HepG2 (cell line): ENCODE measurements around the gene TTC38. TPM values are rescaled to one million over a fixed set of nuclear protein-coding genes. Genes with fewer than 3 reads are reported as not detected.

Source experiments
- AHR ChIP-seq: IDR thresholded peaks from 2 replicates; pipeline ENCODE4 v1.6.1; 2018; ENCODE audit warnings: missing genetic modification reagents, missing compliant biosample characterization
- ATF6 ChIP-seq: sonication (generic); formaldehyde crosslinking; conservative IDR thresholded peaks from 2 replicates; pipeline ENCODE4 v1.4.0; 2020; ENCODE audit warnings: missing genetic modification reagents
- CEBPB ChIP-seq: IDR thresholded peaks from 2 replicates; pipeline ENCODE4 v1.6.1; 2011; ENCODE audit warnings: low read depth, low read length, improper control_type of control experiment, borderline replicate concordance
- CEBPG ChIP-seq: IDR thresholded peaks from 2 replicates; pipeline ENCODE4 v1.6.1; 2016
- EP300 ChIP-seq, 3 experiments: sonication (generic) in 1 of 3; formaldehyde crosslinking in 1 of 3; IDR thresholded peaks; 2 replicates each; pipeline versions ENCODE4 v1.5.1 to v1.6.1; 2011 to 2020; ENCODE audit warnings: low read depth in 2 of 3, low read length in 2 of 3, borderline replicate concordance in 1 of 3, improper control_type of control experiment in 1 of 3, mild to moderate bottlenecking in 1 of 3, missing genetic modification reagents in 1 of 3, moderate library complexity in 1 of 3
- GABPB1 ChIP-seq: IDR thresholded peaks from 2 replicates; pipeline ENCODE4 v1.6.1; 2016; ENCODE audit warnings: mild to moderate bottlenecking, missing genetic modification reagents, moderate library complexity, missing compliant biosample characterization
- HDAC6 ChIP-seq: fragments of 200-600 bp; sonication (generic); IDR thresholded peaks from 2 replicates; pipeline ENCODE4 v1.7.0; 2017; ENCODE audit warnings: mild to moderate bottlenecking, antibody characterized with exemption, low read length, low read depth
- KMT2B ChIP-seq: IDR thresholded peaks from 2 replicates; pipeline ENCODE4 v1.6.1; 2016; ENCODE audit warnings: missing genetic modification reagents, missing compliant biosample characterization
- MIXL1 ChIP-seq: IDR thresholded peaks from 2 replicates; pipeline ENCODE4 v1.6.1; 2016
- MTF2 ChIP-seq: sonication (generic); formaldehyde crosslinking; IDR thresholded peaks from 2 replicates; pipeline ENCODE4 v1.5.0; 2020; ENCODE audit warnings: missing genetic modification reagents, borderline replicate concordance
- NBN ChIP-seq: fragments of 450-650 bp; conservative IDR thresholded peaks from 2 replicates; pipeline ENCODE4 v1.6.1; 2017
- RBAK ChIP-seq: sonication (generic); formaldehyde crosslinking; IDR thresholded peaks from 2 replicates; pipeline ENCODE4 v1.5.1; 2020; ENCODE audit warnings: mild to moderate bottlenecking, missing genetic modification reagents
- REXO4 ChIP-seq: sonication (generic); formaldehyde crosslinking; IDR thresholded peaks from 2 replicates; pipeline ENCODE4 v1.8.0; 2022; ENCODE audit warnings: missing genetic modification reagents, mild to moderate bottlenecking, borderline replicate concordance
- SRF ChIP-seq: IDR thresholded peaks from 2 replicates; pipeline ENCODE4 v1.6.1; 2011; ENCODE audit warnings: mild to moderate bottlenecking, low read depth, low read length, moderate library complexity
- TGIF2 ChIP-seq: IDR thresholded peaks from 2 replicates; pipeline ENCODE4 v1.6.1; 2016; ENCODE audit warnings: control low read depth, missing compliant biosample characterization
- TOPORS ChIP-seq: sonication (generic); formaldehyde crosslinking; IDR thresholded peaks from 2 replicates; pipeline ENCODE4 v1.8.0; 2023; ENCODE audit warnings: mild to moderate bottlenecking, missing genetic modification reagents
- ZFP36L1 ChIP-seq: sonication (generic); formaldehyde crosslinking; IDR thresholded peaks from 2 replicates; pipeline ENCODE4 v1.8.0; 2022; ENCODE audit warnings: mild to moderate bottlenecking, missing genetic modification reagents, moderate library complexity
- ZNF160 ChIP-seq: sonication (generic); formaldehyde crosslinking; IDR thresholded peaks from 2 replicates; pipeline ENCODE4 v1.8.0; 2022; ENCODE audit warnings: mild to moderate bottlenecking, inconsistent platforms, missing genetic modification reagents
- ZNF318 ChIP-seq: sonication (generic); formaldehyde crosslinking; IDR thresholded peaks from 2 replicates; pipeline ENCODE4 v1.4.0; 2020; ENCODE audit warnings: mild to moderate bottlenecking, missing genetic modification reagents
- ZNF562 ChIP-seq: sonication (generic); formaldehyde crosslinking; IDR thresholded peaks from 2 replicates; pipeline ENCODE4 v1.8.0; 2022; ENCODE audit warnings: missing genetic modification reagents, borderline replicate concordance
- ZNF839 ChIP-seq: sonication (generic); formaldehyde crosslinking; IDR thresholded peaks from 2 replicates; pipeline ENCODE4 v1.4.0; 2020; ENCODE audit warnings: missing genetic modification reagents, mild to moderate bottlenecking, borderline replicate concordance
- polyA plus RNA-seq, 8 experiments: library from polyadenylated mRNA; depleted of rRNA in 3 of 8; stranded (reverse) in 7 of 8; unstranded in 1 of 8; fragments of >200 nt; fragmentation: Illumina TruSeq in 4 of 8; extraction: Trizol in 4 of 8; gene quantifications; 2 replicates each; pipeline versions ENCODE4 v1.2.1 to v1.2.3, GENCODE V29; 2011 to 2016; ENCODE audit warnings: low read depth in 4 of 8, missing spikeins in 1 of 8, mixed read lengths in 1 of 8; ENCODE audit not compliant: insufficient read depth in 1 of 8
- total RNA-seq, 5 experiments: library from RNA; depleted of rRNA; stranded (reverse); fragments of >200 nt; fragmentation: Illumina TruSeq; extraction: Trizol; gene quantifications; 2 replicates each; pipeline ENCODE4 v1.2.3, GENCODE V29; 2016; ENCODE audit warnings: low read depth in 1 of 5

TTC38 gene
- total and polyA plus RNA-seq, 2 of the 13 experiments (the other 11 are each of a cell fraction or from before 2014, with no cell fraction given) = 101 to 105 TPM

GRCh38 chr22:46250035-46250782, 17.6 kb upstream of the TTC38 start, which contains the start of gene CDPF1 (continued):
- TF ChIP-seq ZNF318 (CRISPR knock-in tag) (no peak), GABPB1 (CRISPR knock-in tag) (peak; percentile 92), EP300 (IDR thresholded peaks at IDR 0.05; ENCODE audit: low read depth in 2 of 2, low read length in 2 of 2) (no peak), EP300 (CRISPR knock-in tag; IDR thresholded peaks at IDR 0.05; ENCODE audit: borderline replicate concordance) (no peak), RBAK (no peak), CEBPB (no peak), ZNF839 (CRISPR knock-in tag) (0 out of 2 replicates have a peak, but pooled peaks have one; percentile 3), SRF (no peak), CEBPG (CRISPR knock-in tag) (no peak), ZNF562 (CRISPR knock-in tag) (0 out of 2 replicates have a peak, but pooled peaks have one; percentile 59), ZFP36L1 (CRISPR knock-in tag) (peak; percentile 42; the same call in 1 of the 2 replicates), TGIF2 (CRISPR knock-in tag) (no peak; the same call in 1 of the 2 replicates), REXO4 (CRISPR knock-in tag) (peak; percentile 83; the same call in 1 of the 2 replicates), AHR (CRISPR knock-in tag) (no peak; the same call in none of the 2 replicates), ZNF160 (CRISPR knock-in tag) (peak; percentile 87), ATF6 (no peak), TOPORS (CRISPR knock-in tag) (no peak), NBN (no peak), KMT2B (CRISPR knock-in tag) (peak; percentile 65), HDAC6 (no peak), MTF2 (peak; percentile 70), MIXL1 (no peak)
